Thoracic aorta (tissue), 2 donors: ENCODE measurements around the gene SOCS7. TPM values are rescaled to one million over a fixed set of nuclear protein-coding genes. Genes with fewer than 3 reads are reported as not detected.
A peak's percentile ranks its signal among the peaks of the same experiment; 100 is the strongest.

ENCODE experiments used
- ATAC-seq: fragments of 150-250 bp; one replicate; pipeline ENCODE4 v1.8.0; 2017; ENCODE audit warnings: low read depth; ENCODE audit not compliant: insufficient number of reproducible peaks, low FRiP score
- DNase-seq: peaks from one replicate; pipeline ENCODE4 v3.0.0-alpha.2; 2020; ENCODE audit warnings: low spot score
- H3K27ac ChIP-seq, 2 donors: fragments of 200-600 bp; sonication (generic); 1 replicate in 1 of 2; 2 replicates in 1 of 2; pipeline ENCODE4 v1.5.1; 2016; ENCODE audit warnings: mild to moderate bottlenecking in 2 of 2, moderate library complexity in 2 of 2
- H3K27me3 ChIP-seq: fragments of 200-600 bp; sonication (generic); replicated peaks from 2 replicates; pipeline ENCODE4 v1.6.0; 2016; ENCODE audit warnings: mild to moderate bottlenecking; ENCODE audit not compliant: insufficient read depth
- H3K36me3 ChIP-seq: fragments of 200-600 bp; sonication (generic); one replicate; pipeline ENCODE4 v1.5.1; 2016
- H3K4me1 ChIP-seq, 2 donors: fragments of 200-600 bp; sonication (generic); 1 replicate in 1 of 2; 2 replicates in 1 of 2; pipeline versions ENCODE4 v1.5.1 to v1.6.0; 2016; ENCODE audit warnings: low read depth in 2 of 2, mild to moderate bottlenecking in 1 of 2; ENCODE audit not compliant: control insufficient read depth in 1 of 2
- H3K4me3 ChIP-seq: fragments of 200-600 bp; sonication (generic); 2 replicates; pipeline ENCODE4 v1.5.1; 2016; ENCODE audit warnings: mild to moderate bottlenecking
- H3K9me3 ChIP-seq: fragments of 200-600 bp; sonication (generic); 2 replicates; pipeline ENCODE4 v1.5.1; 2016
- CTCF ChIP-seq: fragments of 200-600 bp; sonication (generic); IDR thresholded peaks from one replicate; pipeline ENCODE4 v1.5.1; 2019; ENCODE audit warnings: antibody characterized with exemption
- total RNA-seq, 2 donors: library from RNA; depleted of rRNA; stranded (reverse); fragments of >200 nt; gene quantifications; one replicate each; pipeline versions ENCODE4 v1.1.0 to v1.2.3, GENCODE V29; 2016

Gene SOCS7
- total RNA-seq, 2 donors from 2014 or later = 14.3 to 21.9 TPM

GRCh38 chr17:38427160-38427949 is 75.7 kb downstream of the SOCS7 start:
- Histone ChIP-seq H3K4me3 (peak overlapping the region; percentile 98), H3K27me3 (no peaks in the 10 kb centered on the region), H3K36me3 (no peaks in the 10 kb centered on the region), H3K4me1 (peaks cover 26 to 52% of the 10 kb centered on the region in 2 donors), H3K9me3 (no peaks in the 10 kb centered on the region), H3K27ac (peak overlapping the region; percentile 91 to 99)
- ATAC-seq = no peak
- no peak for DNase-seq
- no peak for TF ChIP-seq CTCF

GRCh38 chr17:38428112-38428642 is 76.5 kb downstream of the SOCS7 start, which contains the start of gene ARHGAP23:
ARHGAP23 (plus strand) TSS chr17:38428464; CDS start chr17:38428486, 22 bp downstream.
- peak; percentile 39 for ATAC-seq
- DNase-seq = no peak
- Histone ChIP-seq H3K9me3 (no peaks in the 10 kb centered on the region), H3K4me1 (peaks cover 26 to 52% of the 10 kb centered on the region in 2 donors), H3K4me3 (peak within 1 kb of the TSS; percentile 98), H3K27ac (peak within 1 kb of the TSS; percentile 91 to 99), H3K36me3 (no peaks in the 10 kb centered on the region), H3K27me3 (no peaks in the 10 kb centered on the region)
- no peak for TF ChIP-seq CTCF

GRCh38 chr17:38428643-38429371 is 77.2 kb downstream of the SOCS7 start:
- ATAC-seq = peak; percentile 1

GRCh38 chr17:38429476-38430100 is 77.9 kb downstream of the SOCS7 start:
- peak overlapping the region; percentile 98 for H3K4me3 ChIP-seq
- H3K36me3 ChIP-seq = no peaks in the 10 kb centered on the region
- no peak for ATAC-seq
- H3K27me3 ChIP-seq = no peaks in the 10 kb centered on the region
- peaks cover 34 to 52% of the 10 kb centered on the region in 2 donors for H3K4me1 ChIP-seq
- no peaks in the 10 kb centered on the region for H3K9me3 ChIP-seq
- peak overlapping the region; percentile 87 to 99 for H3K27ac ChIP-seq
- no peak for DNase-seq
- TF ChIP-seq CTCF = no peak

More at GRCh38 chr17:38428643-38429371, 77.2 kb downstream of the SOCS7 start:
- no peaks in the 10 kb centered on the region for H3K36me3 ChIP-seq
- no peaks in the 10 kb centered on the region for H3K27me3 ChIP-seq
- DNase-seq = no peak
- no peaks in the 10 kb centered on the region for H3K9me3 ChIP-seq
- no peak for TF ChIP-seq CTCF
- H3K4me3 ChIP-seq = peak overlapping the region; percentile 98
- peak overlapping the region; percentile 87 to 99 for H3K27ac ChIP-seq
- H3K4me1 ChIP-seq = peaks cover 26 to 52% of the 10 kb centered on the region in 2 donors
